ACHN (cell line): ENCODE data around the gene FPR3.

Experiments used
- DNase-seq: peaks from one replicate; pipeline ENCODE4 v3.0.0-alpha.2; 2015
- in situ Hi-C: cut with HindIII; loops from 2 replicates; pipeline ENCODE4 v1.10.0; 2017; ENCODE audit warnings: low sequenced_read_pairs, low pct_ligation_motif_present, low pct_unique_long_range_greater_than_20kb

The FPR3 gene

GRCh38 chr19:51830274-51830673 lies 35.3 kb downstream of the FPR3 start:
- in situ Hi-C loops: no loop called here
- no peak for DNase-seq

GRCh38 chr19:51837145-51837544 lies 42.2 kb downstream of the FPR3 start:
- in situ Hi-C loops: no loop called here
- DNase-seq: no peak

GRCh38 chr19:51861870-51862622 lies 67.1 kb downstream of the FPR3 start:
- no peak for DNase-seq
- in situ Hi-C loops: no loop called here

GRCh38 chr19:51873097-51873496 lies 78.1 kb downstream of the FPR3 start:
- in situ Hi-C loops: no loop called here

More at GRCh38 chr19:51873097-51873496, 78.1 kb downstream of the FPR3 start:
- DNase-seq: no peak
